HG03442 (cell line): ENCODE data around the gene GLRX5.
A peak's percentile ranks its signal among the peaks of the same experiment; 100 is the strongest.
"Not testable (repeated sequence)": the region's sequence is repeated elsewhere in the genome, so short reads cannot be mapped to it uniquely, and the experiment has no call there.

Source experiments
- ATAC-seq: cut with Tn5 transposase; IDR thresholded peaks from one replicate; pipeline ENCODE4 v1.9.1; 2021; ENCODE audit warnings: mild to moderate bottlenecking, moderate library complexity; ENCODE audit not compliant: unreplicated experiment

The GLRX5 gene

GRCh38 chr14:95498622-95499353 is 36.1 kb upstream of the GLRX5 start:
- ATAC-seq = no peak

GRCh38 chr14:95499354-95499750 is 35.5 kb upstream of the GLRX5 start:
- no peak for ATAC-seq

GRCh38 chr14:95500201-95500681 is 34.6 kb upstream of the GLRX5 start:
- no peak for ATAC-seq

GRCh38 chr14:95500772-95501401 is 34.0 kb upstream of the GLRX5 start:
- ATAC-seq = no peak

GRCh38 chr14:95502381-95502950 is 32.4 kb upstream of the GLRX5 start:
- no peak for ATAC-seq

GRCh38 chr14:95503365-95504134 is 31.3 kb upstream of the GLRX5 start:
- ATAC-seq = peak; percentile 45

DNA sequence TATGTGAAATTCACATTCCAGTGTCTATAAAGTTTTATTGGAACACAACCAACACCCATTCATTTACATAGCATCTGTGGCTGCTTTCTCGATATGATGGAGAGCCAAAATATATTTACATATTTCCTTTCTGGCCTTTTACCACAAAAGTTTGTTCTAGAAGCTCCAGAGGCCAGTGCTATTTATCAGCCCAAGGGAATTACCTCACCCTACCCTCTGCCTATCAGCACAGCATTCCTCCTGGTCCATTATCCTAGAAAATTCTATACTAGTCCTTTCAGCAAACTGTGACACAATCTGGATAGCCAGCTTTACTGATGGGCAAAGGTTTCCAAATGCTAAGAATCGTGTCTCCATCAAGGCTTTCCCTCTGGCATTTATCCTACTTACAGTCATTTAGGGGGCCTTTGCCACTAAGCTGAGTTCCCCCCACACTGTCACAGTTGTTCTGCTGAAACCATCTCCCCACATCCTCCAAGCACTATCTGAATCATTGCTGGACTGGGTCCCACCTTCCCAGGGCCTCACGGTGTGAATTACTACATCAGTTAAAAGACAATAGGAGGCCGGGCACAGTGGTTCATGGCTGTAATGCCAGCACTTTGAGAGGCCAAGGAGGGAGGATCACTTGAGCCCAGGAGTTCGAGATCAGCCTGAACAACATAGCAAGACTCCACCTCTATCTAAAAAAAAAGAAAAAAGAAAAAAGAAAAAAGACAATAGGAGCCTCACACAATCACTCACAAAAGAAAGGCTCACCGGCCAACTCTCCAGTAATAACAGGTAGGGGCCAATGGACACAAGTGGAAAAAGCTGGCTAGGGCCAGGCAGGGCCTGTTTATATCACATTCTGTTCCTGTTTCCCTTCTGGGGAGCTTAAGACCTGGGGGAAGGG is 30.5 kb upstream of the GLRX5 start:
- ATAC-seq = no peak

DNA sequence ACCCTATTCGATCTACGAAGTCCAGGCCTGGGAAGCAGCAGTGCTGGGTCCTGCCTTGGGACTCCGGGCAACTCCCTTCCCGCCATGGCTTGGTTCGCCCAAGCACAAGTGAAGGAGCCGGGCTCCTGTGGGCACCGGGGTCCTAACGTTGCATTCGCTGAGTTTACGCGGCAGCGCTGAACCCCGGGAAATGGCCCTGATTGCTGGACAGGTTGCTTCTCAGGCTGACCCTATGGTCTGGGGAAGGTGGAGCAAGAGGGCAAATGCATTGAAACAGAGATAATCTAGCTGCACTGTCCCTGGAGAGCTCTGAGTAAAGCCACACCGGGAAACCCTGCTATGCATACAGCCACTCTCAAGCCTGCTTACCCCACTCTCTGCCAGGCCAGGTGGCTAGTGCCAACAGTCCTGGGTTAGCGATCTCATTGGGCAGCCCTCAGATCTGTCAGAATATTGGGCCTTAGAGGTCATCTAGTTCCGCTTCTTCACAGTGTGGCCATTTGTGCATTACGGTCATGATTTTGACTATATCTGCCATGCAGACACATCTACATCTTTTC is 29.7 kb upstream of the GLRX5 start:
- peak; percentile 34 for ATAC-seq

GRCh38 chr14:95507174-95507573 is 27.7 kb upstream of the GLRX5 start:
- ATAC-seq = no peak

DNA sequence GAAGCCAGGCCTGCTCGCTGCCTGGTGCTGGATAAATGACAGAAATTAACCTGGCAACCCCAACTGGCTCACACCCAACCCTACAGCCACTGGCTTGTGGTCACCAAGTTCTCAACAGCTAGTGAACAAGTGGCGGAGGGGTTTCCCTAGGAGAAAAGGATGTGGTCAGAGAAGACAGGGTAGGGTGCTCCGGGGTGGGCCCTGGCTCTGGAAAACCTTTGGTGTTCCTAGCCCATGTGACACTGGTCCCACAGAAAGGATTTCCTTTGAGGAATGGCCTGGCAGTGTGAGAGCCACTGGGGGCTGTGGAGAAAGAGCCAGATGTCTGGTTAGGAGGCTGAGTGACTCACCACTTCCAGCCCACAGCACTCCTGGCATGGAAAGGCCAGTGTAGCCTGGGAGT is 27.1 kb upstream of the GLRX5 start:
- no peak for ATAC-seq

- no peak for ATAC-seq
These were observed 26.5 kb upstream of the GLRX5 start for GRCh38 chr14:95508377-95508776.

- ATAC-seq = no peak
These were observed 25.4 kb upstream of the GLRX5 start for GRCh38 chr14:95509495-95509894.

DNA sequence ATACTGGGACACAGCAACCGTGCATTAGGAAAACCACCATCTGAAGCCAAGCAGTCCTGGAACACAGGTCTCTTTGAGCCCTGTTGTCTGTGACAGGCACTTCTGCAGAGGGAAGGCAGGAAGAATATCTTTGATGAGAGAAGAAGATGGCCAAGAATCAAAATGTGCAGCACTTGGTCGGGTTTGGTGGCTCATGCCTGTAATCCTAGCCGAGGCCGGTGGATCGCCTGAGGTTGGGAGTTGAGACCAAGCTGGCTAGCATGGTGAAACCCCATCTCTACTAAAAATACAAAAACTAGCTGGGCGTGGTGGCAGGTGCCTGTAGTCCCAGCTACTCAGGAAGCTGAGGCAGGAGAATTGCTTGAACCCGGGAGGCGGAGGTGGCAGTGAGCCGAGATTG is 24.5 kb upstream of the GLRX5 start:
- ATAC-seq = not testable (repeated sequence)

DNA sequence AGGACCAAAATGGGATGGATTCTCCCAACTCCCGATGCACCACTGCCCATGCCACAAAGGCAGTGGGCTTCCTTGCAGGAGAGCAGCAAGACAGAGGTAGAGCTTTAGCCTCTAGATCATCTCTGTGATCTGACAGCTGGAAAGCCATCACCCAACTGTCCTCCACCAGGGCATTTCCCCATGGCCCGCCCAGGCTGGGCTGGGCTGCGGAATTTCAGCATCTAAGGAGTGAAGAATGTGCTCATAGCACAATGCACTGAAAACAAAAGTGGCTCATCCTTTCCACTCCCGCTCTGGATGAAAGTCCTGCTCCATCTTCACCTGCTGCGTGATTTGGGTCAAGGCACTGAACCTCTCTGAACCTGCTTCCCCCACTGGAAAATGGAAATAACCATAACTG is 24.0 kb upstream of the GLRX5 start:
- ATAC-seq = no peak

GRCh38 chr14:95511687-95512086 is 23.2 kb upstream of the GLRX5 start:
- no peak for ATAC-seq

GRCh38 chr14:95513291-95513690 is 21.6 kb upstream of the GLRX5 start:
- ATAC-seq = no peak

- no peak for ATAC-seq
These were observed 20.4 kb upstream of the GLRX5 start for GRCh38 chr14:95514131-95515079.

- no peak for ATAC-seq
These were observed 19.8 kb upstream of the GLRX5 start for GRCh38 chr14:95515080-95515489.
